GM18502 (cell line): ENCODE measurements around the gene KCTD21.
"Not testable (repeated sequence)": the region's sequence is repeated elsewhere in the genome, so short reads cannot be mapped to it uniquely, and the experiment has no call there.

Experiments used
- ATAC-seq: cut with Tn5 transposase; IDR thresholded peaks from one replicate; pipeline ENCODE4 v1.9.1; 2021; ENCODE audit warnings: mild to moderate bottlenecking; ENCODE audit not compliant: unreplicated experiment, poor library complexity

Gene KCTD21

DNA sequence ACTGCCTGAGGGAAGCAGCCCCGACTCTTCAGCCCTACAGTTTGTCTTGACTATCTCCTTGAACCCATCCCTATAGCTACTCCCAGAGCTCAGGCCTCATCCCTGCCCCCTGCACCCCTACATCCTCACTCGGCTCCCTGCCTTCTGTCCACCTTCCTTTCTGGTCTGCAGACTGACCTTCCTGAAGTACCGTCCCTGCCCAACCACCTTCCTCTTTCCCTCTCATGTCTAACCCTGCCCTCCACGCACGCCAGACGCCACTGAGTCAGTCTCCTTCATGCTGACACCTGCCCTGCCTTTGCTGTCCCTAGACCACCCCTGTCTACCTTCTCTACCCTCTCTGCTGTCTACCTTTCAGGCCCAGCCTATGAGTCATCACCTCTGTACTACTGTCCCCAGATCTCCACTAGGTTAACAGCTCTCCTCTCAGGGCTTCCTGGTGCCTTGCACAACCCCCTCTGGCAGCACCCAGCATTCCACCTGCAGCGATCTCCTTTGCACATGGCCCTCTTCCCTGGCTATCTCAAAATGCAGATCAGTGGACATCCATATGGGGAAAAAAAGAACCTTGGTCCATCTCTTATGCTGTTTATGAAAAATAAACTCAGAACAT, 8.9 kb downstream of the KCTD21 start:
- ATAC-seq: no peak

DNA sequence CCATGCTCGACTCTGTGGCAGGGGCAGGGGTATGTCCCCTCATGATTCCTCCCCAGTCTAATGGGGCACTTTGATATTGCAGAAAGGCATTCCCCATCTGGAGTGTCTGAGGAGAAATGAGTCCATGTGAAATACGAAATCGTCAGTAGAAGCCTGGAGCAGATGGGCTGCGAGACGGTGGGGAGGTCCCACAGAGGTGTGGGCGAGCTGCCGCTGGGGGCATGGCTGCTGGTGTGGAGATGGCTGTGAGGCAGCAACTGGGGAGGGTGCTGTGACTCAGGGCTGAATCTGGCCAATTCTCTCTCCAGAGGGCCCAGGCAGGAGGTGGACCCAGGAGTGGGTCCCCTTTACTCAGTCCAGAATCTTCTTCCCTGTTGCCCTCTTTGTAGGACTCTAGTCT, 11.2 kb downstream of the KCTD21 start:
- ATAC-seq: no peak

DNA sequence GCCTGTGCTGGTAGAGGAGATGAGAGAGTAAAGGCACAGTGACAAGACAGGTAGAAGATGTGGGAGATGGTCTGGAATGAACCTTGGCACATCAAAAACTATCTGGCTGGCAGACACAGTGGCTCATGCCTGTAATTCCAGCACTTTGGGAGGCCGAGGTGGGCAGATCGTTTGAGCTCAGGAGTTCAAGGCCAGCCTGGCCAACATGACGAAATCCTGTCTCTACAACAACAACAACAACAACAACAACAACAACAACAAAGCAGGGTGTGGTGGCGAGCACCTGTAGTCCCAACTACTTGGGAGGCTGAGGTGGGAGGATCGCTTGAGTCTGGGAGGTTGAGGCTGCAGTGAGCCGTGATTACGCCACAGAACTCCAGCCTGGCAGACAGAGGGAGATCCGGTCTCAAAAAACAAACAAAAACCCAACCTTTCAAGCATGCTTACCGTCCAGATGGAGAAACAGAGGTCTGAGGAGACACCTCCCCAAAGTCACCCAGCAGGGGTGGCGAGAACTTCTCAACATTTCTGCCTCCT, 11.8 kb downstream of the KCTD21 start:
- ATAC-seq: no peak

DNA sequence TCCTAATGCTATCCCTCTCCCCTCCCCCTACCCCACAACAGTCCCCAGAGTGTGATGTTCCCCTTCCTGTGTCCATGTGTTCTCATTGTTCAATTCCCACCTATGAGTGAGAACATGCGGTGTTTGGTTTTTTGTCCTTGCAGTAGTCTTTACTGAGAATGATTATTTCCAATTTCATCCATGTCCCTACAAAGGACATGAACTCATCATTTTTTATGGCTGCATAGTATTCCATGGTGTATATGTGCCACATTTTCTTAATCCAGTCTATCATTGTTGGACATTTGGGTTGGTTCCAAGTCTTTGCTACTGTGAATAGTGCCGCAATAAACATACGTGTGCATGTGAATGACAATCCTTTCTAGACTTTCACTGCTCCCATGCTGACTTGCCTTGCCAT, 12.6 kb downstream of the KCTD21 start:
- not testable (repeated sequence) for ATAC-seq

DNA sequence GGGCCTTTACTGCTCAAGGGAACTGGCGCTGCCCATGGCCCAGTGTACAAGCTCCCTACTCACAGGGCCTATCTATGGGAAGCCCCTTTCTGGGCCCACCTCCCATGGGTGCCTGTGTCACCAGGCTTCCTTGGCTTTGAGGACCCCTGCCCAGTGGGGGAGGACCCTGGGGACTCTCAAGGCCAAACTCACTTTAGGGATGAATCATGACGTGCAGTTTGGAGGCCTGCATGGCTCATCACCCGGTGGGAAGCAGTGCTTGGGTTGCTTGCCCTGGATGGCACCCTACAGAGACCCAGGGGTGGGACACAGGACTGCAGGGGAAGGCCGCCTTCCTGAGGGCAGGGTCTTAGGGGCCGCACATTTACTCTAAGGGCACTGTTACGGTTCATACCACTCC, 16.5 kb downstream of the KCTD21 start:
- ATAC-seq: no peak

DNA sequence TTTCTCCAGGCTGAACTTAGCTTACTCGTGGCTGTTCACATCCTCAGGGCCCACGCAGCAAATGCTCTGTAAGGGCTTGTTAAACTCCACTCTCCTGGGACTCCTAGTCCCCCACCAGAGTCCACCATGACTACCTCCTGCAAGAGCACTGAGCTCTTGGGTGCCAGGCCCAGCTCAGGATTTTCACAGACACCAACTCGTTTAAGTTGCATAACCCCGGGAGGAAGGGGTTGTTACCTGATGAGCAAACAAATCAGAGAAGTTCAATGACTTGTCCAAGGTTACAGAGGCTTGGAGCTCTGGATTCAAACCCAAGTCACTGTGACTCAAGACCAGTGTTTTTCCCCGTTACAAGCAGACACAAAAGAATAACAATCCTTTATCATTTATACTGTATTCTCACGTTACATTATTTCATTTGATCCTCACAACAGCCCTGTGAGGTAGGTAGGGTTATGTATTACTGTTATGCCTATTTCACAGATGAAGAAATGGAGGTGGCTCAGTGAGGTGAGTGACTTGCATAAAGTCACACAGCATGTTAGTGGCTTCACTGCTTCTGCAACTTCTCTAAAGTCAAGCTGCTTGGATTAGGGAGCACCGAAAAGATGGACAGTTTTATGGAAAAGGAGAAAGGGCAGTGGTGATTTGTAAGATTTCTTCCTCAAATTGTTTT, 17.4 kb downstream of the KCTD21 start:
- no peak for ATAC-seq

DNA sequence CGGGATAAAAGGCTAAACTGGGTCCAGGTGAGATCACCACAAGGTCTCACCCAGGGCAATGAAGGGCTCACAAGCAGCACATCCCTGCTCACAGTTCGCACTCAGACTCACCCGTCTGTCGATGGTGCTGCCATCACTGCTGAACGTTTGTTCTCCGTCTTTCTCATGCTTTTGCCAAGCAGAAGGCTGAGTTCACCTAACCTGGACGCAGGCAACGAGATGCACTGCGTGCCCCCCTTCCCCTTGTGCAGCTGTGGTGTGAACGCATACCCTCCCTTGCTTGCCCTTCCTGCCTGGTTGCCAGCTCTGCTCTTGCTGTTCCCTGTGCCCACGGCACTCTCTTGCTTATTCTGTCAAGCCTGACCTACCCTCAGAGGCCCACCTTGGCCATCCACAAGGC, 18.0 kb downstream of the KCTD21 start:
- ATAC-seq: no peak

DNA sequence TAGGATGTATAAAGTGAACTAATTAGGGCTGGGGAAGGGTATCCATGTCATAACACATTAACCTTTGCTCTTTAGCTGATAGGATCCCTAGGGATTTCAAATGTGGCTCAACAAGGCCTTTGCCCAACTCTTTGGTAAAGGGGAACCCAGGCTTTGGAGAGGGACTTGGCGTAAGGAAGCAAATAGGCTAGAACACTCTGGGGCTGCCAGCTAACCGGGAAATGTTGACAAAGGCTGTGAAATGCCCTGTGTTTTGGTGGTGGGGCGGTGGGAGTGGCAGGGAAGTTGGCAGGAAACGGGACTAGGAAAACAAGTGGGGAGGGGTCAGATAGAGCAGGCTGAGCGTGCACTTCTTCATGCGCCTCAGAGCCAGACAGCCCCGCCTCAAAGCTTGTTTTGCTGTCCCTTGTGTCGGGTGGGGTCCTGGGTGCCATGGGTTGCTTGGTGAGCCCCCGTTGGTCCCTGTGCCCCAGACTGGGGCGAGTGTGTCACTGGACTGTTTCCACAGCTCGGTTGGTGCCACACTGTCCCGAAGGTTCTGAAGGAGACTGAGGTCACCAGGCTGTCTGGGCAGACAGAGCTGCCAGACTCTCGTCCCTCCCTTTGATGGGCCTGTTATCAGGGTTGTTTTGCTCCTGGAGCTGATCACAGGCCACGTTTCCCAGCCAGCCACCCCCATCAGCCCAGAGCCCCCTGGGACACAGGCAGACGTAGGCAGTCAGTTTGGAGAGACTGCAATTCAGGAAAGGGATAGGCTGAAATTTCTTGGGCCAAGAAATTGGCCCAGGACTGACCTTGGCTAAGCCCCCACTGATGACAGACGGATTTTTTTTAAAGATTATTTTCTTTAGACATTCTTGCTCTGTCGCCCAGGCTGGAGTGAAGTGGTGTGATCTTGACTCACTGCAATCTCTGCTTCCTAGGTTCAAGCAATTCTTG, 19.6 kb downstream of the KCTD21 start:
- ATAC-seq: no peak

DNA sequence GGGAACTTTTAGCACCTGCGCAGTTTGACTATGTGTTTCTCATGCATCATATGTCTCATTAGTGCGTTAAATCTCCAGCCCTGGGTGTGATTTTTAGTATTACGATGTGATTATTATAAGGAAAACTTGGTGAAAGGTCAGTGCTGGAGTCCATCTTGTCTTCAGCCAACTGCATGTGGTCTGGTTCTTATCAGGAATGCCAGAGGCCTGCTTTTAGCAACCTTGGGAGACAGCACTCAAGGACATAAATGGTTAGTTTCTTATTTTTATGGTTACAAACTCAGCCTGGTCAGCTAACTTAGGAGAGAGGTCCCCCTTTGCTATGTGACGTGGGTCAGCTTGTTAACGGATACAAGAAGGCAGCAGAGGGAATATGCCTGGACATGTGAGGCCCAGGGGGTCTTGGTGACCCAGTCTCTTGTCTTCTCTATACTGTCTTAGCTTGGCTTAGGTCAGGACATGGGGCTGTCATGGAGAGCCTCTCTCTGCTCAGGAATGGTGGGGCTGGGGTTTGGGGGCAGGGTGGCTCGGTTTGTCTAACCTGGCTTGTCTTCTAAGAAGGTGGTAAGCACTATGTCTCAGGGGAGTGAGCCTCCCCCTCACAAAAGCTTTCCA, 21.5 kb downstream of the KCTD21 start:
- ATAC-seq: no peak

DNA sequence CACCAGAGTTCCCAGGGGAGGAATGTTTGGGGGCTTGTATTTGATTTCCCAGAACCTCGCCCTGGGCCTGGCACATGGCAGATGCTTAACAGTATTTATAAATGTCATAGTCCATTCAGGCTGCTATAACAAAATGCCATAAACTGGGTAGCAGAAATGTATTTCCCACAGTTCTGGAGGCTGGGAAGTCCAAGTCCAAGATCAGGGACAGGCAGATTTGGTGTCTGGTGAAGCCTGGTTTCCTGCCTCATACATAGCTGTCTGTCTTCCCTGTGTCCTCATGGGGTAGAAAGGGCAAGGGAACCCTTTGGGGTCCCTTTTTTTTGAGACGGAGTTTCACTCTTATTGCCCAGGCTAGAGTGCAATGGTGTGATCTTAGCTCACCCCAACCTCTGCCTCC, 24.0 kb downstream of the KCTD21 start:
- ATAC-seq: no peak

DNA sequence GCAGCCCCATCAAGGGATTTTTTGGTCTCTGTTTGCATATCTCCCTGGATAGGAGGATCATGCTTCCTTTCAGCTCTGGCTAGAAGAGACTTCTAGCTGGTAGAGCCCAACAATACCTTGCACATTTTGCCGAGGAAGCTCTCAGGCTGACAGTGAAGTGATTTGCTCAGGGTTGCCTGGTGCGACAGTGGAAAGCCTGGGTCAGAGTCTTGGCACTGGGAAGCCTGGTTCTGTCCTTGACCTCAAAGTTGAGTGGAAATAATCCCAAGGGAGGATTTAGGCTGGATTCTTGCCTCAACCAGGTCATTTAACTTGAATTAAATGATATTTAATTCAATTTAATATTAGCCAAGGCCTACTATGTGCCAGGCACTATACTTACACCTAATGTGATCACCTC, 24.6 kb downstream of the KCTD21 start:
- ATAC-seq: no peak

DNA sequence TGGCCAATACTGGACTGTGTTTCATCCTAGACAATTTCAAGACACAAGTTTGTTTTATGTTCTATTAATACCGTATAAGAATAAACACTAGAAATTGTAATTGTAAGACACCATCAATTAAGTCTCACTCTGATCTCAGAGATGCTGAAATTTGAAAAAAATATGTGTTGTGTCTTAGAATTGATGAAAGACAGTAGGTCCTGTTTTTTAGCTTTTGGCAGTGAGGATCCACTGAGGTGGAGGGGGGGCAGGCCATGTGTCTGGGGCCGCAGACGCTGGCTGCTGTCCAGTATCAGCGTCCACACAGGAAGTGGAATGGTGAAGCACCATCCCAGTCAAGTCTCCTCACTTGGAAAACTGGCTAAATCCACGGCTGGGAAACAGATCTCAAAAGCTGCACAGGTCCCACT, 26.5 kb downstream of the KCTD21 start:
- no peak for ATAC-seq

DNA sequence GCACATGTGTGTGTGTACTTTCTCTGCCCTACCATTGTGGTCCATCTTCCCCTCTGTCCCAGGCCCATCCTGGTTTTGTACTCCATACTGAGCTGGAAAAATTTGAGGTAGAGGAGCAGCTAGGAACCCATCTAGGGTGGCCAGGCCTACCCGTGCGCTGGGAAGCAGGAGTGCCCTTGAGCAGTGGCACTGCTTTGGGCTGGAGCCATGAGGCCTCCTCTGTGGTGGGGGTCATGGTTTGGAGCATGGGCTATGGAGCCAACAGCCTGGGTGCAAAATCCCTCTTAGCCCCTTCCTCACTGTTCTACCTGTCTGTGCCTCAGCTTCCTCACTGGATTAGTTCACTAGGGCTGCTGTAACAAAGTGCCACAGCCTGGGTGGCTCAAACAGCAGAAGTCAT, 27.1 kb downstream of the KCTD21 start:
- ATAC-seq: no peak

DNA sequence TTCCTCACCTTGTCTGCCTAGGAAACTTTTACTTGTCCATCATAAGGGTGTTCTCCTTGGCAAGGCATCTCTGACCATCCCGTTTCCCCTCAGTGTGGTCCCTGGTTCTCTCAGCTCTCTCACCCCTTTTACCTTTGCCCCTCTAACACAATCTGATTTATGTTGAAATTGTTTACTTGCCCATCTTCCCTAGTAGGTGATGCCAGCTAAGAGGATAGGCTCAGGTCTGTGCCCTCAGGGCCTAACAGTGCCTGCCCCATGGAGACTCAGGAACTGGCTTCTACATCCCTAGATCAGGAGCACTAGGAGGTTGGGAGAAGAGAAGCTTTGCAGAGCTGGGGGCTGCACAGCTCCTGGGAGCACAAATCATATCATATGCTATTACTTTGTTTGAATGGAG, 27.9 kb downstream of the KCTD21 start:
- ATAC-seq: no peak

DNA sequence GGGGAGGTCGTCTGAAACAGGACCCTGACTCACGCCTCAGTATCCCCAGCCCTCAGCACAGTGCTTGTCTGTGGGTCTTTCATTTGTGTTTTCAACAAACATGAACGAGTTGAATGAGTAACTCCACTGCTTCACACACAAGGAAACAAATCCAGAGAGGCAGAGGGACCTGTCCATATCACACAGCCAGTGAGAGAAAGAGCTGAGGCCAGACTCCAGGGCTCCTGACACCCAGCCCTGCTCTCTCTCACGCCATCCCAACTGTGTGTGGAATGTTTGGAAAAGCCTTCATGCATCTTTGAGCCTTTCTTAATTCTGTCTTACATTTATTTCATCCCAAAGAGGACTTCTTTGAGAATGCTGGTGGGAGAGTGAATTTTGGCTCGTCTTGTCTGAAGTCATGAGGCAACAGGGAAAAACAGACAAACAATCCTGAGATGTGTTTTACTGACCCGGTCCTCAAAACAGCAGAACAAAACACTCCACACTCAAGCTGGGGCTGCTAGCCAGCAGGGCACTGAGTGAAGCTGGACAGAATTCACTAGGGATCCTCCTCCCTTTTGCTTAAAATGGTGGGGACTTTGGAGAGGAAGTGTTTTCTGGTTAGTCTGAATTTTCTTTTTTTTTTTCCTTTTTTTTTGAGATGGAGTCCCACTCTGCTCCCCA, 29.3 kb downstream of the KCTD21 start:
- no peak for ATAC-seq

DNA sequence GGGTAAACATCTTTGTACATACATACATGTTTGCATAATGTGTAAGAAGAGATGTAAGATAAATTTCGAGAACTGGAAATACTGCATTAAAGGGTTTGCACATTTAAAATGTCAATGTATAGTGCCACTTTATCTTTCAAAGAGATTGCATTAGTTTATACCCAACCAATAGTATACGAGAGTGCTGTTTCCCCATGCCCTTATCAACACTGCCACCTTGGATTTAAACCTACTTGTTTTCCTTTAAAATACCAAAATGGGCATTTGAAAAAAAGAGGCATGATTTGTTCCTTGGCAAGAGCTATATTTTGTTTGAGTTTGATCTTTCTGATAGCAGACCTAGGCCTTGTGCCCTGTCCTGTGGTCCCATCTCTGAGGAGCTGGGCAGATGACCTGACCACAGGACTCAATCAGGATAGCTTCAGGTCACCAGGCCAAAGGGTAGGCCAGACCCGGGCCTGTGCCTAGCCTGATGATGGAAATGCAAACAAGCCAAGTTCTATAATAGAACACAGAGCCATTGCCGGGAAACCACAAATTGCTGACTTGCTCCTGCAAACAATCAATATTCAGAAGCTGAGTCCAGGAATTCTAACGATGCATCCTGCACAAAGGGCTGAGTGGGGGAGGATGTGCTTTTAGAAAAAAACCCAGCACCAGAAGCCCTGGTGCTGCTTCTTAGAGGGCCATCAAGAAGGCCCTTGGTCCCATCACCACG, 32.1 kb downstream of the KCTD21 start:
- ATAC-seq: no peak

DNA sequence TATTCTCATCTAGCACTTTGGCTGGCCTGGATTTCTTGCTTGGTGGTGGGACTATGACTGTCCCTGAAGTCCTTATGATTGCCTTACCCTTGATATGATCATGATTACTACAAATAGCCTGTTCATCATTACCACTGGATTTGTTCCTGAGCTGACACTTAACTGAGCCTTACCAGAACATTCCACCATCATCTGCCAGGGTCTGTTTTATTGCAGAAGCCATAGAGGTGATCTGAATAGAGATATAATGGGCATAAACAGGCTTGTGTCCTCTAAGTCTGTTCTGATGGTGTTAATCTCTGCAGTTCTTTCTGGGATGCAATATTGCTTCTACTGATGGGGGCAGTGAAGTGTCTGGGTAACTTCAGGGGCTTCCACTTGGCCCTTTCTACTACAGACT, 36.6 kb downstream of the KCTD21 start:
- no peak for ATAC-seq

DNA sequence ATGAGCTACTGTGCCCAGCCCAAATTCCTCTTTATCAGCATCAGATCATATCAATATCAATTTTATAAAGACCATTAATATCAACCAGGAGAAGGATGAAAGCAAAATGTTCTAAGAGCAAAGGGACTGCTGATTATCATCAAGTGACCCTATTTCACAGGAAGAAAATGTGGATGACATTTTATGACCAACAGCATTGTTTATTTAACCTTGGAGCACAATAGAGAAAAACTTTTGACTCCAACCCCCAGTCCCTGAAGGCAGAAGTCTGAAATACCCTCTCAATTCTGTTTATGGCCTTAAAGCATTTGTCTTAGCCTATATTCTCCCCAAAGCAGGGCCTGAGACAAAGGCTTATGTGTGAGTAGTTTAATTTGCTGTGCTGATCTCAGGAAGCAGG, 37.7 kb downstream of the KCTD21 start:
- ATAC-seq: no peak

DNA sequence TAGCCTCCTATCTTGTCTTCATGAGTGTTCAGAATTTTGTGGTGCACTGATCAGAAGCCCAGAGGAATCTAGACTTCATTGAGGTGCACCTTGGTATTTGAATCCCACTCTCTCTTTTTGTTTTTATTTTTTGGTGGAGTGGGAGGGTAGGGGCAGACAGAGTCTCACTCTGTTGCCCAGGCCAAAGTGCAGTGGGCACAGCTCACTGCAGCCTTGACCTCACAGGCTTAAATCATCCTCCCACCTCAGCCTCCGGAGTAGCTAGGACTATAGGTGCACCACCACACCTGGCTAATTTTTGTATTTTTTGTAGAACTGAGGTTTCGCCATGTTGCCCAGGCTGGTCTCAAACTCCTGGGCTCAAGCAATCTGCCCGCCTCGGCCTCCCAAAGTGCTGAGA, 38.1 kb downstream of the KCTD21 start:
- no peak for ATAC-seq

DNA sequence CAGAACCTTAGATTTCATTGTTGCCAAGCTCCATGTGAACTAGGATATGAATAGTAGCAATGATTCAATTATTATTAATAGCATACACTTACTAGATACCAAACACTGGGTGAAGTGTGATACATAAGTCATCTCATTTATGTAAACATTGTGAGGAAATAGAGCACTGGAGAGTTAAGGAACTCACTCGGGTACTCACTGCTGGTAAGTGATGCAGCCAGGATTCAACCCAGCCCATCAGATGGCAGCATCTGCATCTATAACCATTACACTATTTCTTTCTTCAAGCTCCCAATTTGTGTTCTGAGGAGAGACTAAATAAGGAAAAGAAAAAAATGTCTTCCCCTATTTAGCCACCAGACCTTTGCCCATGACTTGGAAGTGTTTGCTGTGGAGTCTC, 38.8 kb downstream of the KCTD21 start:
- ATAC-seq: no peak
